ENCODE data around the gene HGFAC.

The HGFAC gene

DNA sequence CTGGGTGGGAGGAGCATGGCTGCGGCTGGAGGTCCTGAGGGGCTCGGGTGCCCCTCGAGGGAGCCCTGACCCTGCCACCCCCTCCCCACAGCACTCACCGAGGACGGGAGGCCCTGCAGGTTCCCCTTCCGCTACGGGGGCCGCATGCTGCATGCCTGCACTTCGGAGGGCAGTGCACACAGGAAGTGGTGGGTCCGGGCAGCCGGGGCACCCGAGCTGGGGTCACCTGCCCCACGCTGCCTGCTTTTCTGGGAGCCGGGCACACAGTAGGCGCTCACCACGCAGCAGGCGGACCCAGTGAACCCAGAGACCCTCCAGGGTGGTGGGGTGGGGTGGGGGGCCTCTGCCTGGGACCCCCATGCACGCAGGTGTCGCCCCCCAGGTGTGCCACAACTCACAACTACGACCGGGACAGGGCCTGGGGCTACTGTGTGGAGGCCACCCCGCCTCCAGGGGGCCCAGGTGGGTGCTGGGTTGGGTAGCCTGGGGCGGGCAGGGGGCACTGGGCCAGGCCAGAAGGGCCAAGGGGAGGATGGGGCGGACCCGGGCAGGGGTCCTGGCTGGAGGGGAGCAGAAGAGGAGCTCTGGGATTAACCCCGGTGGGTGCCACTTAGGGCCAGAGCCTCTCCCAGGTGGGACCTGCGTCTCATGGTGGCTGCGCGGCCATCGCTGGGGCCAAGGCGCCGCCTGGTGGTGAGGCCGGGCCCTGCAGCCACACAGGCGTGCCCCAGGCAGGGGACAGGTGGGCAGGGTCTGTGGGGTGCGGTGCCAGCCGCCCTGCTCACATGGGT, 1.4 kb downstream of the HGFAC start:
- DNase-seq (ENCODE audit: low spot score): no peak
- TF ChIP-seq, protein P1, sequence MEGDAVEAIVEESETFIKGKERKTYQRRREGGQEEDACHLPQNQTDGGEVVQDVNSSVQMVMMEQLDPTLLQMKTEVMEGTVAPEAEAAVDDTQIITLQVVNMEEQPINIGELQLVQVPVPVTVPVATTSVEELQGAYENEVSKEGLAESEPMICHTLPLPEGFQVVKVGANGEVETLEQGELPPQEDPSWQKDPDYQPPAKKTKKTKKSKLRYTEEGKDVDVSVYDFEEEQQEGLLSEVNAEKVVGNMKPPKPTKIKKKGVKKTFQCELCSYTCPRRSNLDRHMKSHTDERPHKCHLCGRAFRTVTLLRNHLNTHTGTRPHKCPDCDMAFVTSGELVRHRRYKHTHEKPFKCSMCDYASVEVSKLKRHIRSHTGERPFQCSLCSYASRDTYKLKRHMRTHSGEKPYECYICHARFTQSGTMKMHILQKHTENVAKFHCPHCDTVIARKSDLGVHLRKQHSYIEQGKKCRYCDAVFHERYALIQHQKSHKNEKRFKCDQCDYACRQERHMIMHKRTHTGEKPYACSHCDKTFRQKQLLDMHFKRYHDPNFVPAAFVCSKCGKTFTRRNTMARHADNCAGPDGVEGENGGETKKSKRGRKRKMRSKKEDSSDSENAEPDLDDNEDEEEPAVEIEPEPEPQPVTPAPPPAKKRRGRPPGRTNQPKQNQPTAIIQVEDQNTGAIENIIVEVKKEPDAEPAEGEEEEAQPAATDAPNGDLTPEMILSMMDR (IDR thresholded peaks at IDR 0.05): peak; percentile 99
- no peak overlapping the region for H3K4me3 ChIP-seq
- no peak overlapping the region for H3K27ac ChIP-seq

DNA sequence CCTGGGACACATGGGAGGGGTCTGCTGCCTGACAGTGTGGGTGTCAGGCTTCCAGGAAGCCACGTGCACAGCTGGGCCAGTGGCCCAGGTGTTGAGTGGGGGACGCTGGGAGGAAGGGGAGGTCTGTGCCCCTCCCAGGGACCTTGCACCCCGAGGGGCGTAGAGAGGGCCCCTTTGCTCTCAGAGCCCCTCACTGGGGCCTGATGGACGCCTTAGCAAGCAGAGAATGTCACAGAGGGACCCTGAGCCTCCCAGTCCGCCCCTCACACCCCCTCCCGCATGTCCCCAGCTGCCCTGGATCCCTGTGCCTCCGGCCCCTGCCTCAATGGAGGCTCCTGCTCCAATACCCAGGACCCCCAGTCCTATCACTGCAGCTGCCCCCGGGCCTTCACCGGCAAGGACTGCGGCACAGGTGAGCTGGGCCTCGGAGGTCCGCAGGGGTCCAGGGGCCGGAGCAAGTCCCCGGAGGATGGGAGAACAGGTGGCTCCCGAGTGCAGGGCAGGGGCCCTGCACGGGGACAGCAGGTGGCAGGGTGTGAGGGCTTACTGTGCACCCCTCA, 2.1 kb downstream of the HGFAC start:
- no peak overlapping the region for H3K4me3 ChIP-seq
- no peak overlapping the region for H3K27ac ChIP-seq
- TF ChIP-seq, protein P1 (IDR thresholded peaks at IDR 0.05): no peak
- no peak for DNase-seq (ENCODE audit: low spot score)

DNA sequence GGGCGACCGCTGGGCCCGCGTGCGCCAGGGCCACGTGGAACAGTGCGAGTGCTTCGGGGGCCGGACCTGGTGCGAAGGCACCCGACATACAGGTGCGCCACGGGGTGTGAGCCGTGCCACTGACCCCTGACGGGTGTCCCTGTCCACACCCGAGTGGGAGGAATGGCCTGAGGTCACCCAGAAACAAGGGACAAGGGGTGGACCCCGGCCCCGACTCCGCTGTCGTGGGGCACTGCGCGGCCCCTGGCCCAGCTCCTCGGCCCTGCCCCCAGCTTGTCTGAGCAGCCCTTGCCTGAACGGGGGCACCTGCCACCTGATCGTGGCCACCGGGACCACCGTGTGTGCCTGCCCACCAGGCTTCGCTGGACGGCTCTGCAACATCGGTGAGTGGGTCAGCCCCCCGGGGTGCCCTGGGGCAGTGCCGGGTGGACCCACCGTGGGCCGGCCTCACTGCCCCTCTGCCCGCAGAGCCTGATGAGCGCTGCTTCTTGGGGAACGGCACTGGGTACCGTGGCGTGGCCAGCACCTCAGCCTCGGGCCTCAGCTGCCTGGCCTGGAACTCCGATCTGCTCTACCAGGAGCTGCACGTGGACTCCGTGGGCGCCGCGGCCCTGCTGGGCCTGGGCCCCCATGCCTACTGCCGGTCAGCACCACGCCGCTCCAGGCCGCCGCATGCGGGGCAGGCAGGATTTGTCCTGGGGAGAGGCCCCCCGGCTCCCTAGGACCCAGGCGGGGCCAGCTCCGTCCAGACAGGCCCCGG, 2.8 kb downstream of the HGFAC start:
- Histone ChIP-seq H3K27ac (no peak overlapping the region), H3K4me3 (no peak overlapping the region)
- TF ChIP-seq, protein P1 (IDR thresholded peaks at IDR 0.05): no peak
- DNase-seq (ENCODE audit: low spot score): no peak

DNA sequence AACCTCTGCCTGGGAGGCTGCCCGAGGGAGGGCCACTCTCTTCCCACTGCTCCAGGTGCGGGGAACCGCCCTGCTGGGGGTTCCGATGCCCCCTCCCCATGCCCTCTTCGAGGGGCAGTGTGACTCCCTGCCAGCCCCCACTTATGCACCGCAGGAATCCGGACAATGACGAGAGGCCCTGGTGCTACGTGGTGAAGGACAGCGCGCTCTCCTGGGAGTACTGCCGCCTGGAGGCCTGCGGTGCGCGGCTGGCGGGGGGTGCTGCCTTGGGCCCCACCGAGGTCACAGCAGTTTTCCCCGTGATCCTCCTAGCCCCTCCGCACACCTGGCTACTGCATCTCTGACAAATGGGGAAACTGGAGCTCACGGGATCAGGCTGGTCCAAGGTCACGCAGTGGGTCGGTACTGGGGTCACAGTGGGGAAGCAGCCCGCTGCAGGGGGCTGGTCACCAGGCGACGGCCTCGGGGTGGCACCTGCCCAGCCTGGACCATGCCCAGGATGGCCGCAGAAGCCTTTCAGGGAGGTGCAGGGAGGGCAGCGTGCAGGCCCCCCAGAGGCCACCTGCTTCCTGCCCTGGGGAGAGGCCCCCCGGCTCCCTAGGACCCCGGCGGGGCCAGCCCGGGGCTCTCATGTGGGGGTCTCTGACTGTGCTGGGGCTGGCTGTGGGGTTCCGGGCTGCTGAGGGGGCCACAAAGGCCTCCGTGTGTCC, 3.5 kb downstream of the HGFAC start:
- DNase-seq (ENCODE audit: low spot score): no peak
- TF ChIP-seq, protein P1 (IDR thresholded peaks at IDR 0.05): no peak
- H3K4me3 ChIP-seq: no peak overlapping the region
- H3K27ac ChIP-seq: no peak overlapping the region

DNA sequence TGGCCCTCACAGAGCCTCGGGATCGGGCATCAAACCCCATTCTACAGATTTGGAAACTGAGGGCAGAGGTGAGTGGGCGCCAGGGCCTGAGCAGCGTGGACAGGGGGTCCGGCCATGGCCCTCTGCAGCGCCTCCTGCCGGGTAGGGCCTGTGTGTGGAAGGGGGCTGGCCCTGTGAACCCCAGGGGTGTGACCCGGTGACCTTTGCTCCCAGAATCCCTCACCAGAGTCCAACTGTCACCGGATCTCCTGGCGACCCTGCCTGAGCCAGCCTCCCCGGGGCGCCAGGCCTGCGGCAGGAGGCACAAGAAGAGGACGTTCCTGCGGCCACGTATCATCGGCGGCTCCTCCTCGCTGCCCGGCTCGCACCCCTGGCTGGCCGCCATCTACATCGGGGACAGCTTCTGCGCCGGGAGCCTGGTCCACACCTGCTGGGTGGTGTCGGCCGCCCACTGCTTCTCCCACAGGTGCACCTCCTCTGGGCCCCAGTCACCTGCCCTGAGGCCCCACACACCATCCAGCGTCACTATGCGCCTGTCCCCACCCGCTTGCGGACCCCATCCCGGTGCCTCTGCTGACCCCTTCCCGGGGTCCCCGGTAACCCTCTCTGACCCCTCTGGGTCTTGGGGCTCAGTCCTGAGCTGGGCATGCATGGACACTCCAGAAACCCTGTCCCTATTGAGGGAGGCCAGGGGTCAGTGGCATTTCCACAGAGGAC, 4.2 kb downstream of the HGFAC start:
- DNase-seq (ENCODE audit: low spot score): no peak
- no peak overlapping the region for H3K27ac ChIP-seq
- no peak overlapping the region for H3K4me3 ChIP-seq
- TF ChIP-seq, protein P1 (IDR thresholded peaks at IDR 0.05): no peak

DNA sequence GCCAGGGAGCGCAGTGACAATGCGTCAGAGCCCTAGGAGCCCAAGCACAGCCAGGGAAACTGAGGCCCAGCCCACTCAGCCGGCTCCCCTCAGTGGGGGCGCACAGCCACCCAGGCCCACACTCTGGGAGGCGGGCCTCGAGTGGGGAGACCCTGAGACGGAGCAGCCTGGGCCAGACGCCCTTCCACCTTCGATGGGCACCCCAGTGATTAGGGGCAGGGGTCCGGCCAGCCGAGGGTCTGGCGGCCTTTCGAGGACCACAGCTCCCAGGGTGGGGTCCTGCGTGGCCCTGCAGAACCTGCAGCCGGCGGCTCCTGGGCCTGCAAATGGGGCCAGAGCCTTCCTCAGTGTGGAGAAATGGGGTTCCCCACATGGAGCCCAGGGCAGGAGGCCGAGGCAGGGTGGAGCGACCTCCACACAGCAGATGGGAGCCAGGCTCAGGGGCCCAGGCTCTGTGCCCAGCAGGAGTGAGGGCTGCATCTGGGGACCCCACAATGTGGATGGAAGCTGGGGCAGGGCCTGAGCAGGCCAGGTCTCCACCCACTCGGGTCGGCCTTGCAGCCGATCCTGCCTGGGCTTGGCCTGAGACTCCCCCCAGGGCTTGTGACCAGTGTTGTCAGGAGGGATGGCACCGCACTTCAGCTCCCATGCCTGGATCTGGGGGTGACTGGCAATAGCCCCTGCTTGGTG, 5.0 kb downstream of the HGFAC start:
- TF ChIP-seq, protein P1 (IDR thresholded peaks at IDR 0.05): no peak
- H3K4me3 ChIP-seq: no peak overlapping the region
- H3K27ac ChIP-seq: no peak overlapping the region
- no peak for DNase-seq (ENCODE audit: low spot score)
